ENCODE measurements around the gene GPR161.
"Not testable (repeated sequence)": the region's sequence is repeated elsewhere in the genome, so short reads cannot be mapped to it uniquely, and the experiment has no call there.

The GPR161 gene

DNA sequence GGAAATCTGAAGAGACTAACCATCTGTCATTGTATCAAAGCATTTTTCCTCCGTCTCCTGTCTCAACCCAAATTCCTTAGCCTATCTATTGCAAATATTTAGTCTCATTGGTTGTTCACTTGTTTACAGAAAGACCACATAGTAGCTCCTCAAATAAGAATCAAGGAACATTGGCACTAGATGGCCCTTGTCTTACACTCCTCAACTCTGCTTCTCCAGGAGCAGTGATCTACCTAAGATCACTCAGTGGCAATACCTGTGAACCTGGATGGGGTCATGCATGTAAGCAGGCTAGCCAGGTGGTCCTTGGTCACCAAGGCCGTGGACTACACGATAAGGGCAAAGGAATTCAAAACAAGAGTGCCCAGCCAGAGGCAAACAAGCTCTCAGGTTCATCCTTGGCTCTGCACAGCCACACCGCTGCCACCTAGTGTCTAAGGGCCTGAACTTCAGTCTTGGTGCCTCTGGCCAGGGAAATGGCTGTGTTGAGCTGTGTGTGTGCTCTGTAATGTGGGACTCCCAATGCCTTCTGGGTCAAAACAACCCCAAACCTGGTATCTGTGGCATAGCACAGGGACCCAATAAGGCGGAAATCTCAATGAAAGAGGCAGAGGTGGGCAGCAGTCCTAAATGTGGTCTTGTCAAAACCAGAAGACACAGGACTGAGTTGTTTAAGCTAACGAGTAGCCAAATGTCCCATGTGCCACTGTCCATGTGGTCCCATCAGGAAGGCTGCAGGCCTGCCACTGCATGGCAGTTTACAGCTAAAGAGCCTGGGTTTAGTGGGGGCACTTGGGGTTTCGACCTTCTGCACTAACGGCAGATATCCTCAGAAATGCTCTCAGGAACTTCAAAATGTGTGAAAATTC, 54.5 kb downstream of the GPR161 start:
- no peak for TF ChIP-seq POLR2A (IDR thresholded peaks at IDR 0.05; ENCODE audit: low read depth, low read length)
- no peak for FAIRE-seq
- peak; percentile 63 for DNase-seq (ENCODE audit: insufficient read length, low spot score)

- no peak for TF ChIP-seq POLR2A (IDR thresholded peaks at IDR 0.05; ENCODE audit: low read depth, low read length)
- DNase-seq (ENCODE audit: insufficient read length, low spot score) (no peak), FAIRE-seq (no peak)
These were observed 55.2 kb downstream of the GPR161 start for GRCh38 chr1:168081373-168082007.

DNA sequence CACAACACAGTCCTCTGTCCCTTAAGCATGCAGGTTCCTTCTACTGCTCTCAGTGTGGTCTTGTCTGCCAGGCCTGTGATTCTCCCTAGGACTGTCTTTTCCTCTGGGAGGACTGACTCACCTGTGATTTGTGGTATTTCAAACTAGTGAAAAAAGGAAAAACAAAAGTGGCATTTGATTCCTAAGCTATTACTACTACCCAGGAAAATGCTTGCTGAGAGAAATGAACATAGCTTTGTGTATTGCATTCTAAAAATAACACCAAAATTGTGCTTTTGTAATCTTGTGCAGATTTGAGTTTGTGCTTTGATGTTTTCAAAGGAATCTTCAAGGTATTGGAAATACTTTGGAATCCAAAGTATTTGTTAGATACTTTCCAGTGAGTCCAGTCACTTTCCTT, 57.0 kb downstream of the GPR161 start:
- no peak for DNase-seq (ENCODE audit: insufficient read length, low spot score)
- FAIRE-seq = no peak
- no peak for TF ChIP-seq POLR2A (IDR thresholded peaks at IDR 0.05; ENCODE audit: low read depth, low read length)

DNA sequence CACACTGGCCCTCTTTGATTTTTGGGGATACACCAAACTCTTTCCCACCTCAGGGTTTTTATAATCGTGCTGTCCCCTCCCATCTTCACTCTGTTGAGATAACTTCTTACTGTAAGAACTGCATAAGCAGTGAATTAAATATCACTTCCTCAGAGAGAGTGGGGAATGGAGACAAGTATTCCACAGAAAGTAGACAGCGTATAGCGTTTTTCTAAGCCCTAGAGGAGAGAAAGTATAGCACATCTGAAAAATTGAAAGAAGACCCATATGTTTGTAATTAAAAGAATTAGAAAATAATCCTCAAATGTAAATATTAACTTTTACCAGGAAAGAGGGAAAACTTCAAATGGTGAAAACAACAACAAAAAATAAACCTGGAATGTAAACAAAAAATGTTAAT, 67.3 kb downstream of the GPR161 start:
- FAIRE-seq (no peak), DNase-seq (ENCODE audit: insufficient read length, low spot score) (no peak)
- TF ChIP-seq POLR2A (IDR thresholded peaks at IDR 0.05; ENCODE audit: low read depth, low read length) = no peak

- FAIRE-seq = no peak
These were observed 71.2 kb downstream of the GPR161 start for GRCh38 chr1:168065506-168065905.

GRCh38 chr1:168064216-168064615, 72.5 kb downstream of the GPR161 start:
- no peak for TF ChIP-seq POLR2A (IDR thresholded peaks at IDR 0.05; ENCODE audit: low read depth, low read length)
- DNase-seq (ENCODE audit: insufficient read length, low spot score) = no peak
- no peak for FAIRE-seq

More at GRCh38 chr1:168065506-168065905, 71.2 kb downstream of the GPR161 start:
- no peak for TF ChIP-seq POLR2A (IDR thresholded peaks at IDR 0.05; ENCODE audit: low read depth, low read length)
- no peak for DNase-seq (ENCODE audit: insufficient read length, low spot score)

DNA sequence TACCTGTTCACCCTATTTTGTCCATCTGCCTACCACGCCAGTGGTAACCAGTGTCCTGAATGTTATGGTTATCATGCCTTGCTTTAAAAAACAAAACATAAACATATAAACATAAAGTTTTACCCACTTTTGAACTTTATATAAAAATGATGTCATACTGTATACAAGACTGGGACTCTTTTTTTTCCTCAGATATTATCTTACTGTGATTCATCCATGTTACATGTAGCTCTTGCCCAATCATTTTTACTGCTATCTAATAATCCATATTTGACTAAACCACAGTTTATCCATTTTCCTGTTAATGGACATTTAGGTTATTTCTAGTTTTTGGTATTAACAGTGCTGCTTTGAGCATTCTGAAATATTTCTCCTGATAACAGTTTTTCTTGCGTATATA, 78.8 kb downstream of the GPR161 start:
- TF ChIP-seq POLR2A (IDR thresholded peaks at IDR 0.05; ENCODE audit: low read depth, low read length) = no peak
- DNase-seq (ENCODE audit: insufficient read length, low spot score) = no peak
- no peak for FAIRE-seq

DNA sequence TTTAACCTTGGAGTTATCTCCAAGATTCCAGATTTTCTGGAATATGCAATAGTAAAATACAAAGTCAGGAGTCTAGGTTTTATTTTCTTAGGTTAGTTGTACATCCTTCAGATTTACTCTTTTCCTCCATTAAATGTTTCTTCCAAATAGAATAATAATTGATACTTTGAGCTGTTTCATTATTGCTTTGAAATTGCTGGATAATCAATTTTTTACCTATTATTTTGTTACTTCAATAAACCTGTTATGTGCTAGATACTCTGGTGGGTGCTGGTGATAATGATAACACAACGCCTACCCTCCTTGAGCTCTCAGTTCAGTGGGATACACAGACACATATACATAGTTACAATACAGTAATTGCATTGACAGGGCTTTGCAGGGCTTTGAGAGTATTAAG, 79.4 kb downstream of the GPR161 start:
- TF ChIP-seq POLR2A (IDR thresholded peaks at IDR 0.05; ENCODE audit: low read depth, low read length) = no peak
- DNase-seq (ENCODE audit: insufficient read length, low spot score) (no peak), FAIRE-seq (no peak)

DNA sequence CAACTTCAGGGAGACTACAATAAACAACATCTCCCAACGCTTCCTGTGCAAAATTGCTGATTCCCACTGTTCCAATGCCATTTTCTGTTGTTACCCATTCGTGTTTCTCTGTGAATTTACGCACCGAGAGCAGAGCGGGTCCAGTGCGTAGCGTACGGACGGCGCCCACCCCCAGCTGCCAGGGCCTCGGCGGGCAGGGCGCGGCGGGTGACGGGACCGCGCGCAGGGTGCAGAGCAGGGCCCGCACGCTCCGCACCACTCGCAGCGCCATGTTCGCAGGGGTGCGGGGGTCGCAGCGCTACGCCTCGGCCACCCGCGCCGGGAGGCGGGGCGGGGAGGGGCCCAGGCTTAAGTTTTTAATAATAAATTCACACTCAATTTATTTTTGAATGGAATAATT, 80.6 kb downstream of the GPR161 start:
- peak; percentile 38 for FAIRE-seq
- not testable (repeated sequence) for DNase-seq (ENCODE audit: insufficient read length, low spot score)

DNA sequence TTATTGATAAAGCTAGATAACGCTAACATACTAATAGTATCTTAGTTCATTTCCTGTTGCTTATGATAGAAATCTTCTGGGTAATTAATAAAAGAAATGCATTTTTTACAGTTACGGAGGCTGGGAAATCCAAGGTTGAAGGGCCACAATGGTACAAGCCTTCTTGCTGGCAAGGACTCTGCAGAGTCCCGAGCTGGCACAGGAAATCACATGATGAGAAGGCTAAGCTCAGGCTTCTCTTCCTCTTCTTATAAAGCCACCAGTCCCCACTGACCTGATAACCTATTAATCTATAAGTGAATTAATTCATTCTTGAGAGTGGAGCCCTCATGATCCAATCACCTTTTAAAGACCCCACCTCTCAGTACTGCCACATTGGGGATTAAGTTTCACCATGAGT, 82.6 kb downstream of the GPR161 start:
- DNase-seq (ENCODE audit: insufficient read length, low spot score) (no peak), FAIRE-seq (no peak)
- TF ChIP-seq POLR2A (IDR thresholded peaks at IDR 0.05; ENCODE audit: low read depth, low read length) = no peak

DNA sequence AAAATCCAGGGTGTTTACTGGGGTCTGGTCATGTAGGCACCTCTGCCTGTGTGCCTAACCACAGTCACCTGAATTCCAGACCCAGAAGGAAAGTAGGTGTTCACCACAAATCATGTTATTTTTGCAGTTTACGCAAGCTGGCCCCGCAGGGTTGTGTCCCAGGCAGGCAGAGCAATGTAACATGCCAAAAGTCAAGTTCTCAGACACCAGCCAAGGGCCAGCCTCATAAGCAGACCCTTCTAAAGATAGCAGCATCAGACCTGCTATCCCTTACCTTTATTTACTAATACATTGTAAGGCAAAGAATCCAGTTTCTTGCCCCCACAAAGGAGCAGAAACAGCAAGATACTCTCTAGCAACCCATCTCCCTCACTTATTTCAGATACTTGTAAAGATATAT, 83.0 kb downstream of the GPR161 start:
- FAIRE-seq = no peak

GRCh38 chr1:168050880-168051279, 85.8 kb downstream of the GPR161 start:
- FAIRE-seq = no peak
- TF ChIP-seq POLR2A (IDR thresholded peaks at IDR 0.05; ENCODE audit: low read depth, low read length) = no peak
- DNase-seq (ENCODE audit: insufficient read length, low spot score) = no peak

More for the DNA sequence above, 83.0 kb downstream of the GPR161 start:
- no peak for TF ChIP-seq POLR2A (IDR thresholded peaks at IDR 0.05; ENCODE audit: low read depth, low read length)
- DNase-seq (ENCODE audit: insufficient read length, low spot score) = no peak

DNA sequence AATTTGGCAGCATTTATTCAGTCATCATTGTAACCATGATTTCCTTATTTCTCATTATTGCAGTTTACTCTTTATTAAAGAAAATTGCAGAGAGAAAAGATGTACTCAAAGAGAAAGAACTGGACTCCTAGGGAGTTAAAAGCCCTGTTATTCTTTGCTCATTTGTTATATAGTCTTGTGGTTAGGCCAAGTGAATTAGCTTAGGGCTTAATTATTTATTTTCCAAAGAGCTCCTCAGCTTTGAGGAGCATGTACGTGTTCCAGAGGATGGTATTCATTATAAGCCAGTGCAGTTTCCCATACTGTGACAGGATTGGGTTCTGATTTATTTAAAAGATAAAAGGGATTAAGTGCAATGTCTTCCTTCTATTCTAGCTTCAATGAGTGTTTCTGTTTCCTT, 86.4 kb downstream of the GPR161 start:
- FAIRE-seq (no peak), DNase-seq (ENCODE audit: insufficient read length, low spot score) (no peak)
- no peak for TF ChIP-seq POLR2A (IDR thresholded peaks at IDR 0.05; ENCODE audit: low read depth, low read length)

GRCh38 chr1:168045311-168045710, 91.4 kb downstream of the GPR161 start:
- no peak for TF ChIP-seq POLR2A (IDR thresholded peaks at IDR 0.05; ENCODE audit: low read depth, low read length)
- FAIRE-seq (no peak), DNase-seq (ENCODE audit: insufficient read length, low spot score) (no peak)

GRCh38 chr1:168042362-168042761, 94.4 kb downstream of the GPR161 start:
- no peak for TF ChIP-seq POLR2A (IDR thresholded peaks at IDR 0.05; ENCODE audit: low read depth, low read length)
- no peak for DNase-seq (ENCODE audit: insufficient read length, low spot score)
- no peak for FAIRE-seq

Data from H54 (cell line).